HG02885 (cell line): Measurements from ENCODE around the gene STARD13.
A peak's percentile ranks its signal among the peaks of the same experiment; 100 is the strongest.
"Not testable (repeated sequence)": the region's sequence is repeated elsewhere in the genome, so short reads cannot be mapped to it uniquely, and the experiment has no call there.

Experiments used
- ATAC-seq: cut with Tn5 transposase; IDR thresholded peaks from one replicate; pipeline ENCODE4 v1.9.1; 2021; ENCODE audit warnings: mild to moderate bottlenecking; ENCODE audit not compliant: unreplicated experiment, poor library complexity

Gene STARD13

GRCh38 chr13:33162725-33163124 is 122.8 kb downstream of the STARD13 start:
- not testable (repeated sequence) for ATAC-seq

DNA sequence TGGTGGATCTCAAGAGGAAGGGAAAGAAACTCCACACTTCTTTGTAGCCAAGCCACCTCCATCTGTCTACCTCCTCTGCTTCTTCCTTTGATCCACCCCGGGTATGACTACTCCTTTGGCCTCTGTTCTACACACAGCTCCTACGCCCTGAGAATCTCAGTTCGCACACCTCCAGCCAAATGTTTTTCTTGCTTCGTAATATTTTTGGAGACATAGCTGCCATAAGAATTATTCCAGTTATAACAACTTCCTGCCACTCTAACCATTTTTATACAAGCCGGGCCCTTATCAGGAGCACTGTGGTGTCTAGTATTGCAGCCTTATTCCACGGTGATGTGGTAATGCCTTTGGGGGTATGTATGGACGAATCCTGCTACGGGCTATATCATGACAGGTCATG is 126.7 kb downstream of the STARD13 start:
- no peak for ATAC-seq

DNA sequence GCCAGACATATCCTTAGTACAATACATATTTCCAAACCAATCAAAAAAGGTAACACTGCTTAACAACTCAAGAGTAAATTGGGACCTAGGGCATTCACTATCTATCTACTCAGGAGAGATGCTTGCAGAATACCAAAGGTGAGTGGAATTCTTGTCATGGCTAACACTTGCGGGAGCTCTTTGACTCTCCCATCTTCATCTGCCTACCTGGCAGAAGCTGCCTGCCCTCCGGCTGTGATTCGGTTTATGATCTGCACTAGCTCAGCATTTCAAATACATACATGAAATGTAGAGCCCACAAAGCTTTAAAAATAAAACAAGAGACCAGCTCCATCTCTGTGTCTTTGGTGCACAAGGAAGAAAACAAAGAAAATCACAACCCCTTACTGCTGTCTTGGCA is 127.3 kb downstream of the STARD13 start:
- no peak for ATAC-seq

- no peak for ATAC-seq
Measured at GRCh38 chr13:33154911-33155310, 130.6 kb downstream of the STARD13 start.

- ATAC-seq: no peak
Measured at GRCh38 chr13:33153421-33154404, 131.8 kb downstream of the STARD13 start.

DNA sequence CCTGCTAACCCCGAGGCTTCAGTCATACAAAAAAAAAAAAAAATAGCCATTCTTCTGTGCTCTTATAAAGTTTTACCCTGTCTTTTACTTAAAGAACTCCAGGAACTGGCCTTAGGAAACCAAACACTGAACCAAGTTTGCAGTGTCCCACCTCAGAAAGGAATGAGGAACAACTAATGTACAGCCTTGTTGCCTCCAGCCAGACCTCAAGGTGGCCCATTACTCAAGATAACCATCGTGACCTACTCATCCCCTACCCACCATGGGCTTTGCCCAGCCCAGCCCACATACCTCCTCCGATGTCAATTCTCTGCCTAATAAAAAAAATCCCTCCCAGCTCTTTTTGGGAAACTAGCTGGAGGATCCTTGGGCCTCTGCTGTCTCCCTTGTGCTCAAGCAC is 133.2 kb downstream of the STARD13 start:
- ATAC-seq: no peak

DNA sequence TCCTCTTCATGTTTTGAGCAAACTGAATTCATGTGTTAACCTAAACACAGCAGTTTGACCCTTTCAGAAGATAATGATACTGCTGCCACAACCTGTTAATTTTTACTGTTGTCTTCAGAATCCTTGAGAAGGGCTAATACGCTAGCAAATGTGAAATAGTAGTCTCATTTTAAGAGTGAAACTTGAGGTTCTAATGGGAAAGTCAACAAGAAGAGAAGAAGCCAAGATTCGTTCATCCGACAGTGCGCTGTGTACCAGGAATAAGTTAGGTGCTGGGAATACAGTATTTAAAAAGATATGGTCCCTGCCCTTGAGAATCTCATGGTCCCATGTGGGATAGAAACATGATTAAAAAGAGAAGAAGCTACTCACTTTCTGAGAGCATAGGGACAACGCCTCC is 134.9 kb downstream of the STARD13 start:
- no peak for ATAC-seq

DNA sequence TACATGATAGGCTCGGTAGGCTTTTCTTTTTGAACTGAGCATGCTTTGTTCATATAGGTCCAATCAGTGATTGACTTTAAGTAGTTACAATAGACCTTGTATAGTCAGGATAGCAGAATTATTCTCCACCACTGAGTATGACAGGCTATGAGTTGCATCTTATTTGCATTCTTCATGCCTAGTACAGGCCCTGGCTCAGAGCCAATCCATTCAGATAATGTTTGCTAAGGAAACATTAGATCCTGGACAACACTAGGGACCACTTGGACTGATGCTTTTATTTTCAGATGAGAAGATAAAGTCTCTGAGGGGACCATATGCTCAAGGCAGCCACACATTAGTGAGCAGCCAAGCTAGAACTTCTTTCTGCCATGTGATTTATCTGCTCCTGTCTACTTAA is 135.4 kb downstream of the STARD13 start:
- ATAC-seq: no peak

- no peak for ATAC-seq
Measured at GRCh38 chr13:33147832-33148231, 137.7 kb downstream of the STARD13 start.

DNA sequence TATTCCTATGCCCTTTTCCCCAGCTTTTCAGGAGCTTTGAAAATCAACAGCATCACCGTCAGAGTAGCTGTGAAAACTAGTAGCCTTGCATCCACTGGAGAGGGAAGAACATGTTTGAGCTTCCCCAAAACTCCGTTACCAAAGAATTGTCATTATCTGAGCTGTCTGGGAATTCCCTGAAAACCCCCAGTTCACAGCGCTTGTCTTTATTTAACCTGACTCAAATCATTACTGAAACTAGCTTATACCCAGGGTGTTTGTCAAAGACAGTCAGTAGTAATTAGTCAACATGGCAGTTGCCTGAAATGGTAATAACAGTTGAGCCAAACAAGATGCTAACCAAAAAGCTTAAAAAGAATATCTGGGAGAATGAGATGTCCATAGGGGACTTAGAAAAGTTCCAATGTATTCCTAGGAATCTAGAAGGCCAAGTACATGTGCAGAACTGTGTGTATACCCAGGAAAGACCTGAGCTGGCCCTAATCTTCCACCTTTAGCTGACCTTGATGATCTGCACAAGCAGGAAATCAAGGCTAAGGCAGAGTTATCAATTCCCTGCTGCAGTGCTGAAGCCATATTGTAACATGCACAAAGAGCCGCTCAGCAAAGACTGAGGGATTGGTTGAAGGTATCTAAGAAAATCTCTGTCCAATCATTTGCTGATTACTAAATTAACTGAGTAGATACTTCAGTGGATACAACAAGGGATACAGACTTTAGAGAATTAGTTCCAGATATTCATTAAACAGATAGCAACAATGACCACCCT is 138.5 kb downstream of the STARD13 start:
- ATAC-seq: peak; percentile 93

- no peak for ATAC-seq
Measured at GRCh38 chr13:33145667-33146066, 139.9 kb downstream of the STARD13 start.

DNA sequence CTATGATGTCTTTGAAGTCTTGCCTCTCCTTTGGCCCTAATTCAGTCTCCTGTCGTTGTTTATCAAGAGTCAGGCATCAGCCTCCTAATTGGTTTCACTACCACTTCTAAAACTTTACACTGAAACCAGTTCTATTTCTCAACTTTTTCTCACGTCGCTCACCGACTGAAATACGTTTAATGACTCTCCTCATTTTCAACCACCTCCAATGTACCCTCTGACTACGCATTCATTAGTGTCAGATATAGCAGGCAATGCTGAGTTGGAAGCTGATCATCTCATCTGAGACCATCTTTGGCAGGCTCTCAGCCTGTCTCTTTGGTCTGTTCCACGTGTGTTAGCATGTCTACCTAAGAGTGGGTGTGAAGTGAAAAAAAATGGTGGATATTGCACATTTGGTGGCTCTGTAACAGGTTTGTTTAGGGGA is 141.2 kb downstream of the STARD13 start:
- no peak for ATAC-seq

- ATAC-seq: no peak
Measured at GRCh38 chr13:33139780-33140535, 145.6 kb downstream of the STARD13 start.

- no peak for ATAC-seq
Measured at GRCh38 chr13:33139184-33139583, 146.4 kb downstream of the STARD13 start.

- no peak for ATAC-seq
Measured at GRCh38 chr13:33138441-33138840, 147.1 kb downstream of the STARD13 start.

DNA sequence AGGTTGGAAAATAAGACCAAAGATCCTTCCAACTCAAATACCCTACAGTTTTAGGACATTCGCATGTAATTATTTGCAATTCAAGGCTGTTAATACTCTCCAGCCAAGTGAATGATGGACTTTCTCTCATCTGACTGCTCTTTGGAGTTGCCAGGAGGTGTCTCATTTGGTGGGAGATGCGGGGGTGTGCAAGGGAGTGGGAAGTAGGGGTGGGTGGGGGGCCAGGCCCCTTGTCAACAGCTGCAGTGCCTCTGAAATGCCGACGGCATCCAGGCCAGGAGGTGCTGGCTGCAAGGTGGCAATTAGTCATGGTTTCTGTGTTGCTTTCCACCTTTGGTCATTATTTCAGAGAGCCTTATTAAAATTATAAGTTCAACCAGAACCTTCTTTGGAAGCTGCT is 147.8 kb downstream of the STARD13 start:
- ATAC-seq: no peak

- no peak for ATAC-seq
Measured at GRCh38 chr13:33135097-33135496, 150.5 kb downstream of the STARD13 start.

- ATAC-seq: no peak
Measured at GRCh38 chr13:33134213-33134612, 151.3 kb downstream of the STARD13 start.

- no peak for ATAC-seq
Measured at GRCh38 chr13:33132644-33133440, 152.7 kb downstream of the STARD13 start.

DNA sequence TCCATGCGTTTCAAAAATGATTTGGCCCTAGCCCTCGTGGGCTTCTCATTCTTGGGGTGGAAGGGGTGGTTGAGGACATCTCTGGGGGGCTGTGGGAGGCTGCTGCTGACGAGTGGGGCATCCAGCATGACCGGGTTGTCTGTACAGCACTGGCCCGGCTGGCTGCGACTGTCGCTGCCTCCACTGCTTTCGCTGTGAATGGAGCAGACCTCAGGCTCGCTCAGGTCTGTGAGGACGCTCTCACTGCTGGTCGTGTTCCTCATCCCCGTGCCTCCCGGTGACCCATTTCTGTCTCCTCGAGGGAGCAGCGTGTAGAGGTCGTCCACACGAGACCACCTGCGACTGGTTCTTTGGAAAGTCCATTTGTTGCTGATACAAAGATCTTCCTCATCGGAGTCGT is 155.7 kb downstream of the STARD13 start:
- no peak for ATAC-seq
